ENCODE measurements around the gene DGKG.

DGKG gene

DNA sequence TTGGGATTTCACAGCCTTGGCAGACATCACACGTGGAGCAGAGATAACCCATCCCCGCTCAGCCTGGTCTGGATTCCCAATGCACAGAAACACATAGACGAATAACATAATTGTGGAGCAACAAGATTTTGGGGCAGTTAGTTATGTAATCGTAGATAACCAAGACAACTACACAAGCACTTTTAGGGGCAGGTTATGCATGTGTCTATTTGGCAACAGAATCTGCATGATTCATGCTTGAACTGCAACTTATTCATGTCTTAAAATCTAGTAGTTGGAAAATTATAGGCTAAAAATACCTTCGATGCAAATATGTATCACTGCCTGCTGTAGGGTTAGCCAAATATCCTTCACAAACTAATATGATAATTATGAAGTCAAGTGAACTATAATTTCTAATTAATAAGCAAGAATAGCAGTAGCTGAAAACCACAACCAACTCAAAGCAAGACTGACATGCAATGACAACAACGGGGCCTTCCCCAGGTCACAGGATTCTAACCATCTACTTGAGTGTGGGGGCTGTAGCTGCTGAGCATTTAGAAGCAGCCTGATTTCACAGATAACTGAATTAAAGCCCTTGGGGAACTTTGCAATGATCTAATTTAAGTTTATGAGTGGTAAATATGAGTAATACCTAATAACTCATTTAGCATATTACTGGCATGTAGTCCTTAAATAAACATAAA is 31.1 kb downstream of the DGKG start:
- H3K4me3 ChIP-seq (ENCODE audit: low read length), result no peak overlapping the region
- no peak overlapping the region for H3K4me2 ChIP-seq (ENCODE audit: low read length)
- H3K9me3 ChIP-seq (replicated peaks; ENCODE audit: low read length), result no peaks in the 10 kb centered on the region
- H3K36me3 ChIP-seq (ENCODE audit: insufficient read depth, low read length), result no peaks in the 10 kb centered on the region
- H3K4me1 ChIP-seq (ENCODE audit: control insufficient read depth, insufficient read depth, low read length), result no peaks in the 10 kb centered on the region
- peaks cover 39% of the 10 kb centered on the region for H3K27me3 ChIP-seq (ENCODE audit: control insufficient read depth, insufficient read depth, low read length)
- no peak overlapping the region for H3K9ac ChIP-seq (ENCODE audit: low read depth, low read length)

DNA sequence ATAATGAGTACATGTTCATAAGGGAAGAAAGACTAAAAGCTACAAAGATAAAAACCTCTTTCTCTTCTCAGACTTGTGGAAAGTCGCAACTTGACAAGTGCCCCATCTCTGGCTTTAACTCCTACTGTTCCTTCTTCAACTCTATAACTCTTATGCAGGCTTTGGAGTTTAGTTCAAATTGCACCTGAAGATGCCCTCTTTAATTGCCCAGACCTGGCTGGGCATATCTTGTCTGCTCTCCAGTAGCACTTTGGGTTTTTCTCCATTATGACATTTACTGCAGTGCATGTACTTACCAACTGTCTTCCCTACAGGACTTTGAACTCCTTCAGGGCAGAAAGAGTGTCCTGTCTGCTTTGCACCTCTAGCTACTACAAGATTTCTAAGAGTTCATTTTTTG is 32.4 kb downstream of the DGKG start:
- H3K9ac ChIP-seq (ENCODE audit: low read depth, low read length), result no peak overlapping the region
- peaks cover 45% of the 10 kb centered on the region for H3K27me3 ChIP-seq (ENCODE audit: control insufficient read depth, insufficient read depth, low read length)
- H3K36me3 ChIP-seq (ENCODE audit: insufficient read depth, low read length), result no peaks in the 10 kb centered on the region
- H3K9me3 ChIP-seq (replicated peaks; ENCODE audit: low read length), result no peaks in the 10 kb centered on the region
- no peak overlapping the region for H3K4me3 ChIP-seq (ENCODE audit: low read length)
- H3K4me1 ChIP-seq (ENCODE audit: control insufficient read depth, insufficient read depth, low read length), result no peaks in the 10 kb centered on the region
- H3K4me2 ChIP-seq (ENCODE audit: low read length), result no peak overlapping the region

DNA sequence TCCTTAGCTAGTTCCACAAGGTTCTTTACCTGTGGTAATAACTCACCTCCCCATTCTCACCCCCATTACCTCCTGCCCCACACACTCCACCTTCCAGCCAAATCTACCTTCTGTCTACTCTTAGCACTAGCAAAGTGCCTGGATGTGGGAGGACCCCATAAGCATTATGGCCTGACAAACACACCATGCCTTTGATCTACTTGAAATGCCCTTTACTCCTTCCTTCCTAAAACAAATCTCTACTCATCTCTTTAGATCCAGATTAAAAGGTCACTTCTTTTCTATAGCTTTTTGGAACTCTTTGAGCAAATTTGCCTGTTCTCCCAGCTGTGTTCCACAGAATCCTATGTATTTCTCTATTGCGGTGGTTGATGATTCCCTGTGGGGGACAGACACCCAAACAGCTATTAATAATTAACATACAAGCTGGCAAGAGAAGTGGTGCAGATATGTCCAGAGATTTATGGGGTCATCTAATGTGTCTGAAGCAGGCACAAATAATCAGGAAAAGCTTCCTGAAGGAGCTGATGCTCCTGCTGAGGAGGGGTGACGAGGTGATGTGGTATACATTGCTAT is 34.0 kb downstream of the DGKG start:
- no peak overlapping the region for H3K9ac ChIP-seq (ENCODE audit: low read depth, low read length)
- H3K4me2 ChIP-seq (ENCODE audit: low read length), result no peak overlapping the region
- no peaks in the 10 kb centered on the region for H3K9me3 ChIP-seq (replicated peaks; ENCODE audit: low read length)
- peaks cover 38% of the 10 kb centered on the region for H3K27me3 ChIP-seq (ENCODE audit: control insufficient read depth, insufficient read depth, low read length)
- H3K4me1 ChIP-seq (ENCODE audit: control insufficient read depth, insufficient read depth, low read length), result no peaks in the 10 kb centered on the region
- no peak overlapping the region for H3K4me3 ChIP-seq (ENCODE audit: low read length)
- H3K36me3 ChIP-seq (ENCODE audit: insufficient read depth, low read length), result no peaks in the 10 kb centered on the region

DNA sequence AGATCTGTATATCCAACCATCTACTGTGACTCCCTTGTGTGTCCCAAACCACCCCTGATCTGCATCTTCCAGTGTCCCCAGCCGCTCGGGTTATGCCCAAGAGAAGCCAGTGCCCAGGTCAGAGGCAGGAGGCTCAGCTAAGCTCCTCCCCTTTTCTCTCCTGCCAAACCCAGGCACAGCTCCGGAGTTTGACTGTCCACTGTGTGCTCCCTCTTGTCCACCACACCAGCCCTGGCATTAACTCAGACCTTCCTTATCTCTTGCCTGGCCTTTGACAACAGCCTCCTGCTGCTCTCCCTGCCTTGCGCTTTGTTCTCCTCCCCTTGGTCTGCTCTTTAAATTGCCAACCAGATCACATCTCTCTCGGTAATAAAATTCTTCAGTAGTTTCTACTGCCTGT is 39.3 kb downstream of the DGKG start:
- Histone ChIP-seq H3K4me2 (ENCODE audit: low read length) (no peak overlapping the region), H3K36me3 (ENCODE audit: insufficient read depth, low read length) (no peaks in the 10 kb centered on the region), H3K27me3 (ENCODE audit: control insufficient read depth, insufficient read depth, low read length) (peaks cover 16% of the 10 kb centered on the region), H3K9me3 (replicated peaks; ENCODE audit: low read length) (no peaks in the 10 kb centered on the region), H3K4me1 (ENCODE audit: control insufficient read depth, insufficient read depth, low read length) (no peaks in the 10 kb centered on the region), H3K9ac (ENCODE audit: low read depth, low read length) (no peak overlapping the region), H3K4me3 (ENCODE audit: low read length) (no peak overlapping the region)

DNA sequence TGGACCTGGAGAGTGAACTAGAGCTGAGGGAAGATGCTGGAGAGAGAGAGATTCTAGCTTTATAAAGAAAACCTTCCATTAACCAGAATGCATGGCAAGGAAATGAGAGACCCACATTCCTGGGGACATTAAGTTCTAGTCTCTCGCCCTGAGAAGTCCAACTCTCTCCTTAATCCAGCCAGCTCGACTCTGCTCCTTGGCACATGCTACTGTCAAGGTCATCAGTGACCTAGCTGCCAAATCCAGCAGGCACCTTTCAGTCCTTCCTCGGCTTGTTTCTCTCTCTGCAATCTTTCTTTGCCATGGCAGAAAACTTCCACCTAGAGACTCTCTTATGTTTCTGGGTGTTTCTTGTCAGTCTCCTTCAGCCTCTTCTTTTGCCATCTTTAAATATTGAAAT is 40.3 kb downstream of the DGKG start:
- Histone ChIP-seq H3K36me3 (ENCODE audit: insufficient read depth, low read length) (no peaks in the 10 kb centered on the region), H3K9ac (ENCODE audit: low read depth, low read length) (no peak overlapping the region), H3K4me3 (ENCODE audit: low read length) (no peak overlapping the region)

DNA sequence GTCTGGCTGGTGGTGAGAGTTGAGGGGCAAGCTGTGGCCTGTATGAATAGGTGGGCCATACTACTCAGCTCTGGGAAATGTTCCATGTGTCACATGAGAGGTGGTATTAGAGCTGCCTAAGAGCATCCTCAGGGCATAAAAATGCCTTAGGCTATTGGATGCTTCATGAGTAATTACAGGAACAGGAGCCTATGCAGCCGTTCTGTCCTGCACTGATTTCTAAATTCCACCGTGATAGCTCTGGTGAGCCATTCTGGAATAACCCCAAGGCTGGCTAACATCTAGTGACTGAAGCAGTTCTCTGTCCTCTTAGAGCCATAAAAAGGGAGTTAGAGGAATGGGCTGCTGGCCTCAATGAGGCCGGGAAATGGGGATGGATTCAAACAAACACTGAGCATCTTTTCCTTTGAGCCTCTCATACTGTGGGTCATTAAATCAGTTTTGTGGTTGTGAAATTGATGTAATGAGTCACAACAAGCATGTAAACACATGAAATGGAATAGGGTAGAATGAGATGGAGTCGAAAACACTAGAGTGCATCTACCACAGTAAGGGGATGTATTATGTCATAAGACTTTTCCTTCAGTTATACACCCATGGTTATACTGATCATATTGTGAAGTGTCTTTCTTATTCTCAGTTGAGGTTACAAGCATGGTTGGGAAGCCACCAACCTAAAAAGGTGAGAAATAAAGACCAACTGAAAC is 41.0 kb downstream of the DGKG start:
- Histone ChIP-seq H3K4me1 (ENCODE audit: control insufficient read depth, insufficient read depth, low read length) (no peaks in the 10 kb centered on the region), H3K9ac (ENCODE audit: low read depth, low read length) (no peak overlapping the region), H3K9me3 (replicated peaks; ENCODE audit: low read length) (no peaks in the 10 kb centered on the region), H3K4me2 (ENCODE audit: low read length) (no peak overlapping the region), H3K4me3 (ENCODE audit: low read length) (no peak overlapping the region), H3K27me3 (ENCODE audit: control insufficient read depth, insufficient read depth, low read length) (peaks cover 10% of the 10 kb centered on the region), H3K36me3 (ENCODE audit: insufficient read depth, low read length) (no peaks in the 10 kb centered on the region)

More for the DNA sequence above, 40.3 kb downstream of the DGKG start:
- Histone ChIP-seq H3K4me1 (ENCODE audit: control insufficient read depth, insufficient read depth, low read length) (no peaks in the 10 kb centered on the region), H3K4me2 (ENCODE audit: low read length) (no peak overlapping the region), H3K9me3 (replicated peaks; ENCODE audit: low read length) (no peaks in the 10 kb centered on the region), H3K27me3 (ENCODE audit: control insufficient read depth, insufficient read depth, low read length) (peaks cover 12% of the 10 kb centered on the region)

DNA sequence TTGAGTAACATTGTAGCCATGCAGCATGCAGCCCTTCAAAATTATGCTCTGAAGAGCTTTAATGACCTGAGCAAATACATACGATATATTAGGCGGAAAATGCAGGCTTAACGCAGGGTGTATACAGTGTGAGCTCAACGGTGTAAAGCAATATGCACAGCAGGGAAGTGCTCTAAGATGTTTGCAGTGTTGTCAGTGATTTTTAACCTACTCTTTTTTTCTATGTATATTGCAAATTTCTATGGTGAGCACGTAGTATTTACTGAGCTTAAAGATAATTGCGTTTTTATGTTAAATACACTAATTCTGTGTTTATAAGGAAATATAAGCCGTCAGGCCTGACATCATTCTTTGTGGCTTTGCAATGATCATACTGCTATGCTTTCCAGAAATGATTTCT is 42.1 kb downstream of the DGKG start:
- Histone ChIP-seq H3K4me2 (ENCODE audit: low read length) (no peak overlapping the region), H3K9me3 (replicated peaks; ENCODE audit: low read length) (no peaks in the 10 kb centered on the region), H3K4me3 (ENCODE audit: low read length) (no peak overlapping the region), H3K27me3 (ENCODE audit: control insufficient read depth, insufficient read depth, low read length) (peaks cover 4% of the 10 kb centered on the region), H3K36me3 (ENCODE audit: insufficient read depth, low read length) (no peaks in the 10 kb centered on the region), H3K4me1 (ENCODE audit: control insufficient read depth, insufficient read depth, low read length) (no peaks in the 10 kb centered on the region), H3K9ac (ENCODE audit: low read depth, low read length) (no peak overlapping the region)

DNA sequence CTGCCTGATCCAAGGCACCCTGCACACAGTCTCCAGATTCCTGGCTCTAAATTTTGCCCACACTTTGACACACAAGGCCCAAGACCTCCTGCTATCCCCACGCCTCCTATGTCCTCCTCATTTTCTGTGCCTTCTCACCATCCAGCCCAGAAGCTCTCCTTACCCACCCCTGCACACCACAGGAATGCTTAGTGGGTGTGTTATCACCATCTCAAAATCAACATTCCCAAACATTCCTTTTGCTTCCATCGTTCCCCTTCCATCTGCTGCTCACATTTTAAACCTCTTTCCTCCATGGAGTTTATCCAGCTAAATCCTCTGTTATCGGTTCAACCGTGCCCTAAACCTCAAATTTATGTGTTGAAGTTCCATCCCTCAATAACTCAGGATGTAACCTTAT is 43.9 kb downstream of the DGKG start:
- Histone ChIP-seq H3K4me1 (ENCODE audit: control insufficient read depth, insufficient read depth, low read length) (no peaks in the 10 kb centered on the region), H3K36me3 (ENCODE audit: insufficient read depth, low read length) (no peaks in the 10 kb centered on the region), H3K27me3 (ENCODE audit: control insufficient read depth, insufficient read depth, low read length) (no peaks in the 10 kb centered on the region)

DNA sequence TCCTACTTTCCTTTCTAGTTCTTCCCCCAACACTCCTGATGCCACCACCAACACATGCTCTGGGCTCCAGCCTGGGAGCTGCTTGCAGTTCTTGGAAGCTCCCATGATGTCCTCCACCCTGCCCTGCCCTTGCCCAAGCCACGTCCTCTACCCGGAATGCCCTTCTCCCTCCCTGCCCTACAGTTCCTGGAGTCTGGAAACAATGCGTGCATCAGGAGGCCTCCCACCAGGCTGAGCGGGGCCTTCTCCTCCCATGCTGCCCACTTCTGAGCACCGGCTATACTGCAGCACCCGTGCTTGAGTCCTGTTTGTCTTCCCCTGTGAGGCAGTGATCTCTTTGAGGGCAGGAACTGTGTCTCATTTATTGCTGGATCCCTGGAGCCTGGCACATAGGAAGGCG is 44.6 kb downstream of the DGKG start:
- Histone ChIP-seq H3K9ac (ENCODE audit: low read depth, low read length) (no peak overlapping the region), H3K4me2 (ENCODE audit: low read length) (no peak overlapping the region), H3K36me3 (ENCODE audit: insufficient read depth, low read length) (no peaks in the 10 kb centered on the region), H3K4me1 (ENCODE audit: control insufficient read depth, insufficient read depth, low read length) (no peaks in the 10 kb centered on the region), H3K4me3 (ENCODE audit: low read length) (no peak overlapping the region), H3K9me3 (replicated peaks; ENCODE audit: low read length) (no peaks in the 10 kb centered on the region), H3K27me3 (ENCODE audit: control insufficient read depth, insufficient read depth, low read length) (no peaks in the 10 kb centered on the region)

More for the DNA sequence above, 43.9 kb downstream of the DGKG start:
- Histone ChIP-seq H3K4me3 (ENCODE audit: low read length) (no peak overlapping the region), H3K4me2 (ENCODE audit: low read length) (no peak overlapping the region), H3K9me3 (replicated peaks; ENCODE audit: low read length) (no peaks in the 10 kb centered on the region), H3K9ac (ENCODE audit: low read depth, low read length) (no peak overlapping the region)

DNA sequence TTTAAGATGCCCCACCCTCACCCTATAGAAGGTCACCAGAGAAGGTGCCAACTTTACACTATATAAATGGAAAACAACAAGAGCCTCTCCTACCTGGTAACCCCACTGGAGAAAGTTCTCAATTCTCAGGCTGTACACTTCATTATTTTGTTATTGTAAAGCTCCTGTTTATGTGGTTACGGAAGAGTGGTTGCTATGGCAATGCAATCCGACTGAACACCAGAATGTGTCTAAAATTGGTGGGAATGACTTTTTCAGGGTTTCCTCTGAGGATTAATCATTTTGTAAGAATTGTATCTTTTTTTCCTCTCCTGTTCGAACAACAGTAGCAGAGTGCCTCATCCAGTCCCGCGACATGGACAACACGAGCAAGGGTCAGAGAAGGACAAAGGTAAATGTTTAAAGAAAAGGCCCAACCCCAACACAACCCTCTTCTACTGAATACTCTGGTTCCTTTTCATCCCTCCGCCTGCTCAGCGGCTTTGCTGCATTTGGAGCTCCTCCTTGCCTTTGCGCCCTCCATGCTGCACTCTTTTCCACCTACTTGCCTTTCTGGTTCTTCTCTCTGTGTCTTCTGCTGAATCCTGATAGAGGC is 45.3 kb downstream of the DGKG start:
- Histone ChIP-seq H3K4me2 (ENCODE audit: low read length) (no peak overlapping the region), H3K4me1 (ENCODE audit: control insufficient read depth, insufficient read depth, low read length) (no peaks in the 10 kb centered on the region), H3K4me3 (ENCODE audit: low read length) (no peak overlapping the region), H3K9me3 (replicated peaks; ENCODE audit: low read length) (no peaks in the 10 kb centered on the region), H3K27me3 (ENCODE audit: control insufficient read depth, insufficient read depth, low read length) (no peaks in the 10 kb centered on the region), H3K9ac (ENCODE audit: low read depth, low read length) (no peak overlapping the region), H3K36me3 (ENCODE audit: insufficient read depth, low read length) (no peaks in the 10 kb centered on the region)

DNA sequence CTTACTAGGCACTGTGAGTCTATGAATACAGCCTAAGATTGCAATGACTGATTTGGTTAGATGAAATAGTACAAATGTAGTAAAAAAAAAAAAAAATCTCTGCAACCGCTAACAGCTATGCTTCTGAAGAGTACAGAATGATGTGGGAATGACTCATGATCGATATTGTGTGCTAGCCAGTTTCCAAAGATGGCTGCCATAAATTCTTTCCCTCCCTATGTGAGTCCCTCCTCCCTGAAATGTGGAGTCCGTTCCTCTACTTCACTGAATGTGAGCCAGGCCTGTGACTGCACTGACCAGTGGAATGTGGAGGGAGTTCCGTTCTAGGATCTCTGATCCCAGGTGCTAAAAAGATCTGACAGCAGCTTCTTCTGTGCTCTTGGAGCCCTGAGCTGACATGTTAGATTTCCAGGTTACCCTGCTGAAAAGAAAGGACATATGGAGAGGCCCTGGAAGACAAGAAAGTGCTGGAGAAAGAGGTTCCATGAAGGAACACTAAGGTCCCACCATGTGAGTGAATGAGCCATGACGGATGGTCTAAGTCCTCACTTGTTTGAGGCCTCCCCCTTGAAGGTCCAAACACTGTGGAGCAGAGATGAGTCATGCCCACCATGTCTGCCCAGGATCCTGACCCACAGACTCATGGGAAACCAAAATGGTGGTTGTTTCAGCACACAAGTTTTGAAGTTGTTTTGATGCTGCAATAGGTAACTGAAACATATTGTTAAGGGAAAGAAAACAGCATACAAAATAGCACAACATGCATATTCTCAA is 46.3 kb downstream of the DGKG start:
- Histone ChIP-seq H3K4me3 (ENCODE audit: low read length) (no peak overlapping the region), H3K4me2 (ENCODE audit: low read length) (no peak overlapping the region), H3K4me1 (ENCODE audit: control insufficient read depth, insufficient read depth, low read length) (no peaks in the 10 kb centered on the region), H3K9ac (ENCODE audit: low read depth, low read length) (no peak overlapping the region), H3K36me3 (ENCODE audit: insufficient read depth, low read length) (no peaks in the 10 kb centered on the region), H3K27me3 (ENCODE audit: control insufficient read depth, insufficient read depth, low read length) (peaks cover 3% of the 10 kb centered on the region), H3K9me3 (replicated peaks; ENCODE audit: low read length) (no peaks in the 10 kb centered on the region)
